C4-2B (cell line): Measurements from ENCODE around the gene LRTM1.

ENCODE experiments used
- CTCF ChIP-seq: fragments of 450-650 bp; conservative IDR thresholded peaks from 2 replicates; pipeline ENCODE4 v1.5.1; 2017; ENCODE audit warnings: mild to moderate bottlenecking
- ZFX ChIP-seq: fragments of 450-650 bp; IDR thresholded peaks from 2 replicates; pipeline ENCODE4 v1.6.1; 2017

DNA sequence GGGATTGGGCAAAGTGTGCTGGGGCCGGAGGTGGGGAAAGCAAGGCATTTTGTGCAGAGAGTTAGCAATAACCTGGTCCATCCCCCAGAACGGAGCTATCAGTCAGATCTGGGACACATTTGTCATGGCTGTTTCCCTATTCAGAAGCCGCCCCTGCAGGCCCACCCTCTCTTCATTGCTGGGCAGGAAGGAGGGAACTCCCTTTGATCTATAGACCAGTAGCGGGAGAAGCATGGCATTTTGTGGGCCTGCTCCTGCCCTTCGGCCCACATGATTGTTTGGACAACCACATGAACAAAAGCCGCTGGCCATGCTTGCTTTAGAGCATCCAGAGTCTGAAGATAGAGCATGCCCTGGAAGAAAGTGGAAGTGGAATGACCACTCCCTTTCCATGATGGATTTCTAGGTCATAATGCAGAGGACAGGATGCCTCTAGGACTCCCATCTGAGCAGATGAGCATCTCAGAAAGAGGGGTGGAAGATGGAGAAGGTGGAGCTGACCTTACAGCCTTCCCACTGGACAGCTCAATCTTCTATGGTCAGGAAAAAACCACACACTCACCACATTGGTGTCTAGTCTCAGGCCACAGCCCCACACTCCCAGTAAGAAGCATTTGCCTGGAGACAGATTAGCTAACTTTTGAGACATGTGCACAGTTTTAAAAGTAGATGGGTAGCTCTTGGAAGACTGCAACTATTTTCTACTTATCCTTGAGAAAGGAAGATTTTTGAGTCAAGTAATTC is 11.9 kb upstream of the LRTM1 start:
- TF ChIP-seq CTCF (no peak), ZFX (no peak)
